Body of pancreas (tissue), 4 donors: Measurements from ENCODE around the gene NEDD9.

Experiments
- POLR2A ChIP-seq, 3 donors: fragments of 450-650 bp; IDR thresholded peaks; one replicate each; pipeline ENCODE4 v1.6.1; 2016; ENCODE audit warnings: antibody characterized with exemption in 3 of 3, mild to moderate bottlenecking in 2 of 3
- TF ChIP-seq, protein P1 (sequence below), 7 experiments: fragments of 450-650 bp in 4 of 7; fragments of 200-600 bp in 3 of 7; sonication (generic) in 3 of 7; IDR thresholded peaks; one replicate each; pipeline ENCODE4 v1.5.1; 2016 to 2019; ENCODE audit warnings: antibody characterized with exemption in 7 of 7

DNA sequence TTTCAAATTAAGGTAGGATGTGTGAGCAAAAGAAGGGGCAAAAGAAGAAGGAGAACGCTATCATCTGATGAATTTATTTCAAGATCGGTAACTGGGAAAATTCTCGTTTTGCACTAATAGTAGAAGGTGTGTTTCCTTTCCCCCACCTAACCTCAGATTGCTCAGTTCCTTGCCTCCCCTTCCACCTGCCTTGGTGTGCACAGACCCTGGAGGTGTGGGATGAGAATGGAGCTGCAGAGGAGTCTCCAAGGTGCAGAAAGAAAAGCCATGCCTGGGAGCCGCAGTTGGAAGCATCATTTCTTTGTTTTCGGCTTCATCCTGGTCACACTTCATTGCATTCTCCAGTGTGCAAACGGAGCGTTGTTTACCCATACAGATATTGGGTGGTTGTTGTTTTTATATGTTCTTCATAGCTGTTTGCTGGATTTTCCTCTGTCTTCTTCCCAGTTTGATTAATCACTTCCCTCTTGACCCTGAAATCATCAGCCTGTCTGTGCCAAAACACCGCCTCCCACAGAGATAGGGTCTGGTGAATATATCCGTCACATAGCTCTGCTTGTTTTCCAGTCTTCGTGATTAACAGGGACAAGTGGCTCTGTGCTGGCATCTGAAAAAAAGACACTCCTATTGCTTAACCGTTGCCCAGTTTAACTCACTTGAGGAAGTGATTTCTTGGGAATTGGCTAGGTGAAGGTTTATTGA is 40.2 kb upstream of the NEDD9 start:
- no peak for TF ChIP-seq POLR2A (IDR thresholded peaks at IDR 0.05)
- TF ChIP-seq, protein P1, sequence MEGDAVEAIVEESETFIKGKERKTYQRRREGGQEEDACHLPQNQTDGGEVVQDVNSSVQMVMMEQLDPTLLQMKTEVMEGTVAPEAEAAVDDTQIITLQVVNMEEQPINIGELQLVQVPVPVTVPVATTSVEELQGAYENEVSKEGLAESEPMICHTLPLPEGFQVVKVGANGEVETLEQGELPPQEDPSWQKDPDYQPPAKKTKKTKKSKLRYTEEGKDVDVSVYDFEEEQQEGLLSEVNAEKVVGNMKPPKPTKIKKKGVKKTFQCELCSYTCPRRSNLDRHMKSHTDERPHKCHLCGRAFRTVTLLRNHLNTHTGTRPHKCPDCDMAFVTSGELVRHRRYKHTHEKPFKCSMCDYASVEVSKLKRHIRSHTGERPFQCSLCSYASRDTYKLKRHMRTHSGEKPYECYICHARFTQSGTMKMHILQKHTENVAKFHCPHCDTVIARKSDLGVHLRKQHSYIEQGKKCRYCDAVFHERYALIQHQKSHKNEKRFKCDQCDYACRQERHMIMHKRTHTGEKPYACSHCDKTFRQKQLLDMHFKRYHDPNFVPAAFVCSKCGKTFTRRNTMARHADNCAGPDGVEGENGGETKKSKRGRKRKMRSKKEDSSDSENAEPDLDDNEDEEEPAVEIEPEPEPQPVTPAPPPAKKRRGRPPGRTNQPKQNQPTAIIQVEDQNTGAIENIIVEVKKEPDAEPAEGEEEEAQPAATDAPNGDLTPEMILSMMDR (IDR thresholded peaks at IDR 0.05): no peak
